Measurements from ENCODE around the gene CLEC11A.
"Not testable (repeated sequence)": the region's sequence is repeated elsewhere in the genome, so short reads cannot be mapped to it uniquely, and the experiment has no call there.

The CLEC11A gene

DNA sequence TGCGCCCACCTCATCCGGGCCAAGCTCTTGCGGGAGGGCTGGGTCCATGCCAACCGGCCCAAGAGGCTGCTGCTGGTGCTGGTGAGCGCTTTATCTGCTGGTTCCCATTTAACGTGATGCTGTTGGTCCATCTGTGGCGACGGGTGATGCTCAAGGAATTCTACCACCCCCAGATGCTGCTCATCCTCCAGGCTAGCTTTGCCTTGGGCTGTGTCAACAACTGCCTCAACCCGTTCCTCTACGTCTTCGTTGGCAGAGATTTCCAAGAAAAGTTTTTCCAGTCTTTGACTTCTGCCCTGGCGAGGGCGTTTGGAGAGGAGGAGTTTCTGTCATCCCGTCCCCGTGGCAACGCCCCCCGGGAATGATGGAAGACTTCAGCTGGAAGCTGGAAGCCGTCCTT, 35.9 kb downstream of the CLEC11A start:
- not testable (repeated sequence) for DNase-seq

DNA sequence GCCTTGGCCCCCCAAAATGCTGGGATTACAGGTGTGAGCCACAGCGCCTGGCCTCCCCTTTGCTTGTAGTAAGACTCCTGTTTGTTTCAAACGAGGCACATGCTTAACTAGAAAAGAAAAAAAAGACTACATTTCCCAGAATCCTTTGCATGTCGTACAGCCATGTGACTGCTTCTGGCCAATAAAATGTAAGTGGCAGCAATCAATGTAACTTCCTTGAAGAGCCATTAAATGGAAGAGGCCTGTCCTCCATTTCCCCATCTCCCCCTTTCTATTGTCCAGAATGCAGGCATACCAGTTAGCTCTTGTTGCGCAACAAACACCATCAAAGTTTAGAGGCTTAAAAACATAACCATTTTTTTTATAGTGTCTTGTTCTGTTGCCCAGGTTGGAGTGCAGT, 36.7 kb downstream of the CLEC11A start:
- DNase-seq = peak in 1 of 14 donors; percentile 1

DNA sequence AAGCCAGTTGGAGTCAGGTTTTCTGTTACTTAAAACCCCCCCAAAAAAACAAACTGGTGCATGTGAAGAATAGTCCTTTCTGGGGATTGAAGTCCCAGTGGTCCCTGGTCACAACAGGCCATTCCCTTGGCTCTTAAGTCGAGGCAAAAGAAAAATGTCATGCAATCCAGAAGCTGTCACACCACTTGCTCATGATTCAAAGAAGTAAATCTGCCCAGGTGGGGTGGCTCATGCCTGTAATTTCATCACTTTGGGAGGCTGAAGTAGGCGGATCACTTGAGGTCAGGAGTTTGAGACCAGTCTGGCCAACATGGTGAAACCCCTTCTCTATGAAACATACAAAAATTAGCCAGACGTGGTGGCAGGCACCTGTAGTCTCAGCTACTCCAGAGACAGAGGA, 38.3 kb downstream of the CLEC11A start:
- DNase-seq = not testable (repeated sequence)

DNA sequence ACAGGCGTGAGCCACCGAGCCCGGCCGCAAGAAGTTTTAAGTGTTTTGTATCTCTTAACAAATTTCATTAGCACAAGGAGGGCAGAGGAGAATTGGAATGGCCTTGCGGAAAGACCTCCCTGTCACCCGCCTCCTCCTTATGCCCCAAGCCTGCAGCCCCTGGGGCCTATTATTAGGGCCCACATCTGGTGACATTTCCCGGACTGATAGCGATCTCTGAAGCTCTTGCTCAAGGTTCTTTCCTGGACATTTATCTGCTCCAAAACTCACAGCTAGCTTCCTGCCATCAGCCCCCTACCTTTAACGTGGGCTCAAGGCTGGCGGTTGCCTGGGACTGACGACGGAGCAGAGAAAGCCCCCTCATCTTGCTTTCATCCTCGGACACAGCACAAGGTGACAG, 40.4 kb downstream of the CLEC11A start:
- not testable (repeated sequence) for DNase-seq

DNA sequence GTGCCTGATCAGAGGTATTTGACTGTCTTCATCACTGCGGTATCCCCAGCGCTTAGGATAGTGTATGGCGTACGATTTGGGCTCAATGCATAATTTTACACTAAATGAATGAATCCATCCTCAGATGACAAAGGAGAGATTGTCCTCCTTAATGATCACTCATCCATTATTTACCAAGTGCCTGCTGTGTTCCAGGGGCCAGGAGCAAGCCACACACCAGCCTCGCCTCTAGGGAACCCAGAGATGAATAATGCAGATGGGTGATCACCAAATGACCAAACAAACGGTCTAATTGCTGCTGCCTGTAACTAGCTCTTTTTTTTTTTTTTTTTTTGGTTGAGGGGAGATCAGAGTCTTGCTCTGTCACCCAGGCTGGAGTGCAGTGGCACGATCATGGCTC, 41.2 kb downstream of the CLEC11A start:
- DNase-seq = no peak

DNA sequence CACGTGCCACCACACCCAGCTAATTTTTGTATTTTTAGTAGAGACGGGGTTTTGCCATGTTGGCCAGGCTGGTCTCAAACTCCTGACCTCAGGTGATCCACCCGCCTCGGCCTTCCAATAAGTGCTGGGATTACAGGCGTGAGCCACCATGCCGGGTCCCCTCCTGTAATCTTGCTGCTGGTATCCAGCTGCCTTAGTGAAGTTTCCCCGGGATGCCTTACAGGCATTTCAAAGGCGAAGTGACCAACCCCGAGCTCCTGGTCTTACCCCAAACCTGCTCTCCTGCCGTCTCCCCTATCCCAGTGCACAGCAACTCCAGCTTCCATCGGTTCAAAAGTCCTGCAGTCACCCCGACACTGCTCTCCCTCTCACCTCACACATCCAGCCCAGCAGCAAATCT, 43.6 kb downstream of the CLEC11A start:
- DNase-seq = not testable (repeated sequence)

DNA sequence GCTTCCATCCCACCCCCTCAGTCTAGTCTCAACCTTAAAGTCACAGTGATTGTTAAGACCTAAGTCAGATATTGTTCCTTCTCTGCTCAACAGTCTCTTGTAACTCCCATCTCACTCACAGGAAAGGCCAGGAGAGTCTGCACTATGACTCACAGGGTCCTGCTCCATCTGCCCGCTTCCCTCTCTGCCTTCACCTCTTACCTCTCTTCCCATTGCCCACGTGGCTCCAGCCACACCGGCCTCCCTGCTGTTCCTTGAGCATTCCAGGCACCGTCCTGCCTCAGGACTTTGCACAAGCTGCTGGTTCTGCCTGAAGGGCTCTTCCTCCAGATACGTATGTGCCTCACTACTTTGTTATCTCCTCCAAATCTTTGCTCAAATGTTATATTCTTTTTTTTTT, 44.1 kb downstream of the CLEC11A start:
- DNase-seq = not testable (repeated sequence)

DNA sequence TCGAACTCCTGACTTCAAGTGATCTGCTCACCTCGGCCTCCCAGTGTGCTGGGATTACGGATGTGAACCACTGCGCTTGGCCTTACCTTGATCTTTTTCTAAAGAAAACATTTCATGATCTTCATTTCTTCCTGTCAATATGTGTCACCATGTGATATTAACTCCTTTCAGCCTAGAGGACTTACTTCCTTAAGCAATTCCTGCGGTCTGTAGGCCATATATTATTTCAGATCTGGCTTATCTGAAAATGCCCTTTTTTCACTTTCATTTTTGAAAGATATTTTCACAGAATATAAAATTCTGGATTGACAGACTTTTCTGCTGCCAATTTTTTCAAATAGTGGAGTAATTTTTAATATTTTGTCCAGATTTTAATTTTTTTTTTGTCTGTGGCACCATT, 45.1 kb downstream of the CLEC11A start:
- no peak for DNase-seq

DNA sequence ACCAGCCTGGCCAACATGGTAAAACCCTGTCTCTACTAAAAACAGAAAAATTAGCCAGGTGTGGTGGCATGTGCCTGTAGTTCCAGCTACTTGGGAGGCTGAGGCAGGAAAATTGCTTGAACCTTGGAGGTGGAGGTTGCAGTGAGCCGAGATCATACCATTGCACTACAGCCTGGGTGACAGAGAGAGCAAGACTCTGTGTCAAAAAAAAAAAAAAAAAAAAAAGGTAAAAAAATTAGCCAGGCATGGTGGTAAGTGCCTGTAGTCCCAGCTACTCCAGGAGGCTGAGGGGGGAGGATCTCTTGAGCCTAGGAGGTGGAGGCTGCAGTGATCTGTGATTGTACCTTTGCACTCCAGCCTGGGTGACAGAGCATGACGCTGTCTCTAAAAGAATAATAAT, 47.0 kb downstream of the CLEC11A start, which contains the start of gene GPR32:
GPR32 (plus strand) TSS at position 301 of the 400 bp plus-strand sequence. CDS start 137 bp downstream, outside the sequence.
- DNase-seq = not testable (repeated sequence)

DNA sequence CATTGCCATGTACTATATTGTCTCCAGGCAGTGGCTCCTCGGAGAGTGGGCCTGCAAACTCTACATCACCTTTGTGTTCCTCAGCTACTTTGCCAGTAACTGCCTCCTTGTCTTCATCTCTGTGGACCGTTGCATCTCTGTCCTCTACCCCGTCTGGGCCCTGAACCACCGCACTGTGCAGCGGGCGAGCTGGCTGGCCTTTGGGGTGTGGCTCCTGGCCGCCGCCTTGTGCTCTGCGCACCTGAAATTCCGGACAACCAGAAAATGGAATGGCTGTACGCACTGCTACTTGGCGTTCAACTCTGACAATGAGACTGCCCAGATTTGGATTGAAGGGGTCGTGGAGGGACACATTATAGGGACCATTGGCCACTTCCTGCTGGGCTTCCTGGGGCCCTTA, 47.7 kb downstream of the CLEC11A start:
- no peak for DNase-seq

DNA sequence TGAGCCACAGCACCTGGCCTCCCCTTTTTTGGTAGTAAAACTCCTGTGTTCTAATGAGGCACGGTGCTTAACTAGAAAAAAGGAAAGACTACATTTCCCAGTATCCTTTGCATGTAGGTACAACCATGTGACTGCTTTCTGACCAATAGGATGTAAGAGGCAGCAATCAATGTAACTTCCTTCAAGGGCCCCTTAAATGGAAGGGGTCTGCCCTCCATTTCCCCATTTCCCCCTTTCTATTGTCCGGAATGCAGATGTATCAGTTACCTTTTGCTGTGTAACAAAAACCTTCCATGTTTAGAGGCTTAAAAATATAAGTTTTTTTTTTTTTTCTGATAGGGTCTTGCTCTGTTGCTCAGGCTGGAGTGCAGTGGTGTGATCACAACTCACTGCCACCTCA, 49.3 kb downstream of the CLEC11A start:
- DNase-seq = no peak

DNA sequence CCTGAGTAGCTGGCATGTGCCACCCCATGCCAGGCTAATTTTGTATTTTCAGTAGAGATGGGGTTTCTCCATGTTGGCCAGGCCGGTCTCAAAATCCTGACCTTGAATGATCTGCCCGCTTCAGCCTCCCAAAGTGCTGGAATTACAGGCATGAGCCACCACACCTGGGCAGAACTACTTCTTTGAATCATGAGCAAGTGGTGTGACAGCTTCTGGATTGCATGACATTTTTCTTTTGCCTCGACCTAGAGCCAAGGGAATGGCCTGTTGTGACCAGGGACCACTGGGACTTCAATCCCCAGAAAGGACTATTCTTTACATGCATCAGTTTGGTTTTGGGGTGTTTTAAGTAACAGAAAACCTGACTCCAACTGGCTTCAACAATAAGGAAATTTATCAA, 49.7 kb downstream of the CLEC11A start:
- DNase-seq = not testable (repeated sequence)

DNA sequence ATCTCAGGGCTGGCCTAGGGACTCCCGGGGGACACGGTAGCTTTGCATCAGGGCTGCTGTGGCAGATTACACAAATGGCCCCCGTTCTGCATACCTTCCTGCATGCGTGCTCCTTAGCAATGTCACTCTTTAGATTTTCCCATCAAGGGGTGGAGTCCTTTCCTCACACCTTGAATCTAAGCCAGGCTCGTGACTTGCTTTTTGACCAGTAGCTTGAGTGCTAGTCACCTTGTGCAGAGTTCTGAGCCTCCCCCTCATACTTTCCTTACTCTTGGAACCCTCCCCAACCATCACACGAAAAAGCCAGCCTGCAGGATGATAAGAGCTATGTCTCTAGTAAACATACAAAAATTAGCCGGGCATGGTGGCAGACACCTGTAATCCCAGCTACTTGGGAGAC, 50.3 kb downstream of the CLEC11A start:
- not testable (repeated sequence) for DNase-seq

All from C1 segment of cervical spinal cord (tissue), 14 donors.